ENCODE results near the gene MYO10.
A peak's percentile ranks its signal among the peaks of the same experiment; 100 is the strongest.

The MYO10 gene

GRCh38 chr5:16673241-16674201, 262.6 kb downstream of the MYO10 start:
- no peak overlapping the region for H3K4me2 ChIP-seq (ENCODE audit: insufficient read depth, low read length)
- H3K4me3 ChIP-seq (ENCODE audit: low read depth in 1 of 2, low read length in 2 of 2): no peak overlapping the region
- no peak overlapping the region for H2AFZ ChIP-seq (ENCODE audit: low read depth, low read length)
- DNase-seq (peak; percentile 40), ATAC-seq (ENCODE audit: insufficient read depth, low read depth) (peak; percentile 73)
- H3K9me3 ChIP-seq (ENCODE audit: insufficient read depth, low read length, severe bottlenecking): no peaks in the 10 kb centered on the region
- TF ChIP-seq CTCF (IDR thresholded peaks at IDR 0.05; ENCODE audit: borderline replicate concordance, extremely low read depth, low read length, poor library complexity, severe bottlenecking) (no peak), EZH2 (IDR thresholded peaks at IDR 0.05; ENCODE audit: borderline replicate concordance, low read depth, low read length, severe bottlenecking) (no peak)
- H3K9ac ChIP-seq (ENCODE audit: low read depth, low read length): no peak overlapping the region
- no peaks in the 10 kb centered on the region for H4K20me1 ChIP-seq (ENCODE audit: insufficient read depth, low read length)
- H3K36me3 ChIP-seq (ENCODE audit: insufficient read depth, low read length): no peaks in the 10 kb centered on the region
- no peaks in the 10 kb centered on the region for H3K79me2 ChIP-seq (ENCODE audit: insufficient read depth, low read length)
- H3K27ac ChIP-seq (ENCODE audit: low read length): no peak overlapping the region
- no peaks in the 10 kb centered on the region for H3K4me1 ChIP-seq (ENCODE audit: insufficient read depth, low read length)
- H3K27me3 ChIP-seq (ENCODE audit: insufficient read depth, low read length, poor library complexity): no peaks in the 10 kb centered on the region

DNA sequence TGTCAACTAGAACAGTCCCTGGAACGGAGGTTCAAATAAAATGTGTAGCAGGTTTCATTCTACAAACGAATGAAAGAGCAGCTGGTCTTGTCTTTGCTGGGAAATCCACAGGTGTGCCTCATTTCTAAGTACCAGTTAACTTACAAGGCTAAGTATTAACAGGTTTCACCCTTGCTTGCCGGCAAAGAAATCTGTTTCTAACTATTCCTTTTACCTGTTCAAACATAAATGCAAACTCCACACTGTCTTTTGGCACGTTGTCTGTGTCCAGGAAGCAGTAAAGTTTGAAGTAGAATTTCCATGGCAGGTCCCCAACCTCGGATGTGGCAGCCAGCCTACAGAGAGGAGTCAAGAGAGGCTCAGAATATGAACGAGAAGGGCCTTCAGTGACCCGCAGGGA, 264.9 kb downstream of the MYO10 start:
- H2AFZ ChIP-seq (ENCODE audit: low read depth, low read length): no peak overlapping the region
- no peaks in the 10 kb centered on the region for H3K4me1 ChIP-seq (ENCODE audit: insufficient read depth, low read length)
- no peak overlapping the region for H3K27ac ChIP-seq (ENCODE audit: low read length)
- DNase-seq (no peak), ATAC-seq (ENCODE audit: insufficient read depth, low read depth) (no peak)
- H3K4me2 ChIP-seq (ENCODE audit: insufficient read depth, low read length): no peak overlapping the region
- H3K9me3 ChIP-seq (ENCODE audit: insufficient read depth, low read length, severe bottlenecking): no peaks in the 10 kb centered on the region
- TF ChIP-seq EZH2 (IDR thresholded peaks at IDR 0.05; ENCODE audit: borderline replicate concordance, low read depth, low read length, severe bottlenecking) (no peak), CTCF (IDR thresholded peaks at IDR 0.05; ENCODE audit: borderline replicate concordance, extremely low read depth, low read length, poor library complexity, severe bottlenecking) (no peak)
- no peak overlapping the region for H3K9ac ChIP-seq (ENCODE audit: low read depth, low read length)
- H3K36me3 ChIP-seq (ENCODE audit: insufficient read depth, low read length): no peaks in the 10 kb centered on the region
- H4K20me1 ChIP-seq (ENCODE audit: insufficient read depth, low read length): no peaks in the 10 kb centered on the region
- H3K4me3 ChIP-seq (ENCODE audit: low read depth in 1 of 2, low read length in 2 of 2): no peak overlapping the region
- no peaks in the 10 kb centered on the region for H3K27me3 ChIP-seq (ENCODE audit: insufficient read depth, low read length, poor library complexity)
- no peaks in the 10 kb centered on the region for H3K79me2 ChIP-seq (ENCODE audit: insufficient read depth, low read length)

DNA sequence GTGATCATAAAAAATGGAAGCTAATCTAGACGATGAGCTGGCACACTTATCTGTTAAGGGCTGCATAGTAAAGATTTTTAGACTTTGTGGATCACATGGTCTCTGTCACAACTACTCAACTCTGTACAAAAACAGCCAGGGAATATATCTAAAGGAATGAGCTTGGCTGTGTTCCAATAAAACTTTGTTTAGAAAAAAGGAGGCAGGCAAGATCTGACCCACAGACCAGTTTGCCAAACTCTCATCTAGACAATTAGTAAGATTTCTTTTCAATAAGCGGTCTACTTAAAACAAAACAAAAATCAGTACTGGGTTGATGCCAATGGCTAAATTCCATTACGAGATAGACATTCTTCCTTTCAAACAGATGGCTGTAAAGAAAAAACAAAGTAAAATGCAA, 266.3 kb downstream of the MYO10 start:
- H3K27ac ChIP-seq (ENCODE audit: low read length): no peak overlapping the region
- H3K9me3 ChIP-seq (ENCODE audit: insufficient read depth, low read length, severe bottlenecking): no peaks in the 10 kb centered on the region
- ATAC-seq (ENCODE audit: insufficient read depth, low read depth): no peak
- H2AFZ ChIP-seq (ENCODE audit: low read depth, low read length): no peak overlapping the region
- no peaks in the 10 kb centered on the region for H3K4me1 ChIP-seq (ENCODE audit: insufficient read depth, low read length)
- H3K36me3 ChIP-seq (ENCODE audit: insufficient read depth, low read length): no peaks in the 10 kb centered on the region
- H4K20me1 ChIP-seq (ENCODE audit: insufficient read depth, low read length): no peaks in the 10 kb centered on the region
- H3K9ac ChIP-seq (ENCODE audit: low read depth, low read length): no peak overlapping the region
- no peak overlapping the region for H3K4me2 ChIP-seq (ENCODE audit: insufficient read depth, low read length)
- DNase-seq: no peak
- no peaks in the 10 kb centered on the region for H3K27me3 ChIP-seq (ENCODE audit: insufficient read depth, low read length, poor library complexity)
- no peak for TF ChIP-seq CTCF (IDR thresholded peaks at IDR 0.05; ENCODE audit: borderline replicate concordance, extremely low read depth, low read length, poor library complexity, severe bottlenecking)
- TF ChIP-seq EZH2 (IDR thresholded peaks at IDR 0.05; ENCODE audit: borderline replicate concordance, low read depth, low read length, severe bottlenecking): no peak
- no peak overlapping the region for H3K4me3 ChIP-seq (ENCODE audit: low read depth in 1 of 2, low read length in 2 of 2)
- H3K79me2 ChIP-seq (ENCODE audit: insufficient read depth, low read length): no peaks in the 10 kb centered on the region
